ENCODE results near the gene ITGBL1.
"Not testable (repeated sequence)": the region's sequence is repeated elsewhere in the genome, so short reads cannot be mapped to it uniquely, and the experiment has no call there.

The ITGBL1 gene

DNA sequence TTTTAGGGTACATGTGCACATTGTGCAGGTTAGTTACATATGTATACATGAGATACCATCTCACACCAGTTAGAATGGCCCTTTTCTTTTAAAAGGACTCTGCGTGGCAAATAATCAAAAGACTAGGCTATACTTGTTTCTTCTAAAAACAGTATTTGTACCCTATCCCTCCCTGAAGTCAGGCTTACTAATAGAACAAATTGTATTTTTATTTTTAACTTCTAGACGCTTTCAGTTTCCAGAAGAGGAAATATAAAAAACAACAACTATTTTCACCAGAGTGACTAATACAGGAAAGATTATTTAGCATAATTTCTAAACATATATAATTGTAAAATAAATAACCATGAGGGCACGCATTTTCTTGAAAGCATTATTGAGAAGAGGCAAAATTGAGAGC, 83.6 kb downstream of the ITGBL1 start:
- CTCF ChIA-PET, result no interaction called here
- TF ChIP-seq ZNF114 (tag by site-specific recombination; IDR thresholded peaks at IDR 0.05), result no peak
- TF ChIP-seq HOXA7 (CRISPR knock-in tag; IDR thresholded peaks at IDR 0.05; ENCODE audit: borderline replicate concordance), result no peak
- no peak for TF ChIP-seq ZNF19 (tag by site-specific recombination; IDR thresholded peaks at IDR 0.05; ENCODE audit: low read depth)
- TF ChIP-seq ZNF692 (tag by site-specific recombination; IDR thresholded peaks at IDR 0.05), result no peak
- no peak for TF ChIP-seq ZNF654 (tag by site-specific recombination; IDR thresholded peaks at IDR 0.05; ENCODE audit: low read depth)
- no peak for TF ChIP-seq ZNF239 (tag by site-specific recombination; IDR thresholded peaks at IDR 0.05)
- no peak for TF ChIP-seq YY2 (tag by site-specific recombination; IDR thresholded peaks at IDR 0.05)
- no peak for TF ChIP-seq INSM2 (tag by site-specific recombination; IDR thresholded peaks at IDR 0.05)
- TF ChIP-seq ZBTB48 (tag by site-specific recombination; IDR thresholded peaks at IDR 0.05), result no peak
- no peak for TF ChIP-seq ZNF146 (tag by site-specific recombination; IDR thresholded peaks at IDR 0.05)
- no peak for TF ChIP-seq ZNF621 (tag by site-specific recombination; IDR thresholded peaks at IDR 0.05)
- TF ChIP-seq ZNF394 (tag by site-specific recombination; IDR thresholded peaks at IDR 0.05; ENCODE audit: borderline replicate concordance), result no peak
- no peak for TF ChIP-seq ZBTB1 (tag by site-specific recombination; IDR thresholded peaks at IDR 0.05)
- TF ChIP-seq, protein P1, sequence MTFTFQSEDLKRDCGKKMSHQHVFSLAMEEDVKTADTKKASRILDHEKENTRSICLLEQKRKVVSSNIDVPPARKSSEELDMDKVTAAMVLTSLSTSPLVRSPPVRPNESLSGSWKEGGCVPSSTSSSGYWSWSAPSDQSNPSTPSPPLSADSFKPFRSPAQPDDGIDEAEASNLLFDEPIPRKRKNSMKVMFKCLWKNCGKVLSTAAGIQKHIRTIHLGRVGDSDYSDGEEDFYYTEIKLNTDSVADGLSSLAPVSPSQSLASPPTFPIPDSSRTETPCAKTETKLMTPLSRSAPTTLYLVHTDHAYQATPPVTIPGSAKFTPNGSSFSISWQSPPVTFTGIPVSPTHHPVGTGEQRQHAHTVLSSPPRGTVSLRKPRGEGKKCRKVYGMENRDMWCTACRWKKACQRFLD (tag by site-specific recombination; IDR thresholded peaks at IDR 0.05), result no peak
- no peak for TF ChIP-seq ZNF776 (tag by site-specific recombination; IDR thresholded peaks at IDR 0.05; ENCODE audit: borderline replicate concordance)
- H3K4me1 ChIP-seq (ENCODE audit: control insufficient read depth, insufficient read depth, low read length), result no peaks in the 10 kb centered on the region
- H3K27ac ChIP-seq (ENCODE audit: extremely low read depth, low read depth, low read length), result no peak overlapping the region
- no peaks in the 10 kb centered on the region for H3K9me3 ChIP-seq (ENCODE audit: control insufficient read depth, insufficient read depth, low read depth, low read length)
- POLR2A ChIA-PET, result no interaction called here
- H3K4me3 ChIP-seq (ENCODE audit: low read depth, low read length), result no peak overlapping the region
- H3K36me3 ChIP-seq (ENCODE audit: control insufficient read depth in 2 of 2, insufficient read depth in 1 of 2, low read length in 2 of 2), result no peaks in the 10 kb centered on the region

- CTCF ChIA-PET, result interaction anchor here (0.6 kb wide), 1 partner anchor 21 kb away, joined by 4 read pairs; no protein-coding TSS in a partner anchor
- POLR2A ChIA-PET; H3K4me1 ChIP-seq (ENCODE audit: control insufficient read depth, insufficient read depth, low read length); H3K9me3 ChIP-seq (ENCODE audit: control insufficient read depth, insufficient read depth, low read depth, low read length); H3K4me3 ChIP-seq (ENCODE audit: low read depth, low read length); H3K36me3 ChIP-seq (ENCODE audit: control insufficient read depth in 2 of 2, insufficient read depth in 1 of 2, low read length in 2 of 2); H3K27ac ChIP-seq (ENCODE audit: extremely low read depth, low read depth, low read length): not testable (repeated sequence)
These were observed 92.1 kb downstream of the ITGBL1 start for GRCh38 chr13:101544544-101544943.

GRCh38 chr13:101544979-101545378, 92.5 kb downstream of the ITGBL1 start:
- no peaks in the 10 kb centered on the region for H3K4me1 ChIP-seq (ENCODE audit: control insufficient read depth, insufficient read depth, low read length)
- no peak overlapping the region for H3K4me3 ChIP-seq (ENCODE audit: low read depth, low read length)
- ChIA-PET POLR2A (no interaction called here), CTCF (interaction anchor here (0.8 kb wide), 1 partner anchor 22 kb away, joined by 3 read pairs; no protein-coding TSS in a partner anchor)
- H3K36me3 ChIP-seq (ENCODE audit: control insufficient read depth in 2 of 2, insufficient read depth in 1 of 2, low read length in 2 of 2), result no peaks in the 10 kb centered on the region
- H3K27ac ChIP-seq (ENCODE audit: extremely low read depth, low read depth, low read length), result no peak overlapping the region
- TF ChIP-seq, protein P2, sequence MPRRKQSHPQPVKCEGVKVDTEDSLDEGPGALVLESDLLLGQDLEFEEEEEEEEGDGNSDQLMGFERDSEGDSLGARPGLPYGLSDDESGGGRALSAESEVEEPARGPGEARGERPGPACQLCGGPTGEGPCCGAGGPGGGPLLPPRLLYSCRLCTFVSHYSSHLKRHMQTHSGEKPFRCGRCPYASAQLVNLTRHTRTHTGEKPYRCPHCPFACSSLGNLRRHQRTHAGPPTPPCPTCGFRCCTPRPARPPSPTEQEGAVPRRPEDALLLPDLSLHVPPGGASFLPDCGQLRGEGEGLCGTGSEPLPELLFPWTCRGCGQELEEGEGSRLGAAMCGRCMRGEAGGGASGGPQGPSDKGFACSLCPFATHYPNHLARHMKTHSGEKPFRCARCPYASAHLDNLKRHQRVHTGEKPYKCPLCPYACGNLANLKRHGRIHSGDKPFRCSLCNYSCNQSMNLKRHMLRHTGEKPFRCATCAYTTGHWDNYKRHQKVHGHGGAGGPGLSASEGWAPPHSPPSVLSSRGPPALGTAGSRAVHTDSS (tag by site-specific recombination; IDR thresholded peaks at IDR 0.05), result no peak
- TF ChIP-seq ZNF157 (tag by site-specific recombination; IDR thresholded peaks at IDR 0.05), result no peak
- no peak for TF ChIP-seq BCL11A (tag by site-specific recombination; IDR thresholded peaks at IDR 0.05; ENCODE audit: low read depth)
- TF ChIP-seq GLI4 (tag by site-specific recombination; IDR thresholded peaks at IDR 0.05), result no peak
- no peak for TF ChIP-seq ZFHX2 (tag by site-specific recombination; conservative IDR thresholded peaks at IDR 0.05)
- no peak for TF ChIP-seq ZNF341 (tag by site-specific recombination; IDR thresholded peaks at IDR 0.05; ENCODE audit: low read depth)
- no peak for TF ChIP-seq ZNF133 (tag by site-specific recombination; IDR thresholded peaks at IDR 0.05)
- TF ChIP-seq ZNF571 (tag by site-specific recombination; IDR thresholded peaks at IDR 0.05), result no peak
- H3K9me3 ChIP-seq (ENCODE audit: control insufficient read depth, insufficient read depth, low read depth, low read length), result no peaks in the 10 kb centered on the region

Data from HEK293 (cell line).